ENCODE measurements around the gene IFIT1. TPM values are rescaled to one million over a fixed set of nuclear protein-coding genes. Genes with fewer than 3 reads are reported as not detected.
"Not testable (repeated sequence)": the region's sequence is repeated elsewhere in the genome, so short reads cannot be mapped to it uniquely, and the experiment has no call there.

Gene IFIT1
- total RNA-seq, 4 donors from 2014 or later = 0.72 to 6.2 (median 4.7) TPM

- 53 to 55% methylated on average over 3 of the region's 3 CpGs for WGBS, 2 donors
- H3K4me3 ChIP-seq (ENCODE audit: low read depth, poor library complexity, severe bottlenecking) = no peak overlapping the region
- TF ChIP-seq, protein P1, sequence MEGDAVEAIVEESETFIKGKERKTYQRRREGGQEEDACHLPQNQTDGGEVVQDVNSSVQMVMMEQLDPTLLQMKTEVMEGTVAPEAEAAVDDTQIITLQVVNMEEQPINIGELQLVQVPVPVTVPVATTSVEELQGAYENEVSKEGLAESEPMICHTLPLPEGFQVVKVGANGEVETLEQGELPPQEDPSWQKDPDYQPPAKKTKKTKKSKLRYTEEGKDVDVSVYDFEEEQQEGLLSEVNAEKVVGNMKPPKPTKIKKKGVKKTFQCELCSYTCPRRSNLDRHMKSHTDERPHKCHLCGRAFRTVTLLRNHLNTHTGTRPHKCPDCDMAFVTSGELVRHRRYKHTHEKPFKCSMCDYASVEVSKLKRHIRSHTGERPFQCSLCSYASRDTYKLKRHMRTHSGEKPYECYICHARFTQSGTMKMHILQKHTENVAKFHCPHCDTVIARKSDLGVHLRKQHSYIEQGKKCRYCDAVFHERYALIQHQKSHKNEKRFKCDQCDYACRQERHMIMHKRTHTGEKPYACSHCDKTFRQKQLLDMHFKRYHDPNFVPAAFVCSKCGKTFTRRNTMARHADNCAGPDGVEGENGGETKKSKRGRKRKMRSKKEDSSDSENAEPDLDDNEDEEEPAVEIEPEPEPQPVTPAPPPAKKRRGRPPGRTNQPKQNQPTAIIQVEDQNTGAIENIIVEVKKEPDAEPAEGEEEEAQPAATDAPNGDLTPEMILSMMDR (IDR thresholded peaks at IDR 0.05) = no peak
- no peak for TF ChIP-seq POLR2A (IDR thresholded peaks at IDR 0.05)
- intact Hi-C loops (cut with DNase I; ENCODE audit: low total_unique reads) = no loop called here
- no peak for DNase-seq (ENCODE audit: low spot score in 2 of 2)
Observed at GRCh38 chr10:89431977-89432376, 39.6 kb downstream of the IFIT1 start.

DNA sequence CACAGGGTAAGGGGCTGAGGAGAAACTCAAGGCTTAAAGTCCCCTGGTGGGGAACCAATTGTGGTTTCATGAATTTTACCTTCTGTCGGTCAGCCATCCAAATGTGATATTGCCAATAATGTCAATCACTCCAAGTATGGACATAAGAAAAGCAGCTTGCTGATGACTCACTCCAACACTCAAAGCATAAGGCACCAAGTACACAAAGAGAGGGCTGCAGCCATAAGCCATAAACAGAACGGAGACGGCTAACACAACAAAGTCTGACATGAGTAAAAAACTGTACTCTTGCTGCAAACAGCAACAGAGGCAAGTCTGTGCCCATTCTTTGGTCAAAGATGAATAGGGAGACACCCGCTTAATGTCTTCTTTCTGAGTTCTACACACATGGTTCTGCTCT is 46.1 kb downstream of the IFIT1 start:
- no peak for TF ChIP-seq POLR2A (IDR thresholded peaks at IDR 0.05)
- TF ChIP-seq, protein P1 (IDR thresholded peaks at IDR 0.05) = no peak
- no peak overlapping the region for H3K4me3 ChIP-seq (ENCODE audit: low read depth, poor library complexity, severe bottlenecking)
- 82 to 93% methylated on average over 4 of the region's 4 CpGs for WGBS, 2 donors
- no peak for DNase-seq (ENCODE audit: low spot score in 2 of 2)
- intact Hi-C loops (cut with DNase I; ENCODE audit: low total_unique reads) = no loop called here

DNA sequence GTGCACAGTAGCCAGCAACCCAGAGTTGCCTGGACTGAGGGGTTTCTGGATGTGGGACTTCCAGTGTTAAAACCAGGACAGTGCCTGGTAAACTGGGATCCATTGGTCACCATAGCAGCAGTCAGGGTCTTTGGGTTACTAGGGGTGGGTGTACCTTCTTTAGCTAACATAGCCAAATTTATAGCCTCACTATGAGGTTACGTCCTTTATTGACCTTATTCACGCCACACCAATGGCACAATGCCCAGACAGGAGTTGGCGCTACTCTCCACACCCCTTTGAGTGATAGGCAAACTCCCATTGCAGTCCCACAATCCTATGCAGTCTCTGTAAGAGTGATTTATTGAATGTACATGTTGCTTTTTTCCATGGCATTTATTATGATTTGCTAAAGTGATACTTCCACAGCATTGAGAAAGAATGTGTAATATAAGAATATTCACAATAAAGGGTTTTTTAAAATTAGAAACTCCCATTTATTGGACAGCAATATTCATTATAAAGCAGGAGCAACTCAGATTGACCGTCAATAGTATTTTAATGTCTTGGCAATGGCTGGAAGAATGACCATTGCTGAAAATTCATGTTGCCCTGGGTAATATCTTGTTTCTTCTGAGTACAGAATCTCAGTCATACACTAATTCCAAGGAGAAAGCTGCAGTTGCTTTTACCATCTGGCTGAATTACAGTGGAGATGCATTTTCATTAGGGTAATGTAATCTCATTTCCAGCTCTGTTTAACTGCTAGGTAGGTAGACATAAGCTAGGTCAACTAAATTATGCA is 48.0 kb downstream of the IFIT1 start:
- intact Hi-C loops (cut with DNase I; ENCODE audit: low total_unique reads) = no loop called here
- WGBS, 2 donors = 43 to 84% methylated on average over 4 of the region's 4 CpGs
- no peak overlapping the region for H3K4me3 ChIP-seq (ENCODE audit: low read depth, poor library complexity, severe bottlenecking)
- TF ChIP-seq, protein P1 (IDR thresholded peaks at IDR 0.05) = no peak
- no peak for TF ChIP-seq POLR2A (IDR thresholded peaks at IDR 0.05)
- DNase-seq (ENCODE audit: low spot score in 2 of 2) = no peak

GRCh38 chr10:89442289-89442688 is 49.9 kb downstream of the IFIT1 start:
- intact Hi-C loops (cut with DNase I; ENCODE audit: low total_unique reads) = no loop called here
- no peak for TF ChIP-seq POLR2A (IDR thresholded peaks at IDR 0.05)
- TF ChIP-seq, protein P1 (IDR thresholded peaks at IDR 0.05) = no peak
- WGBS, 2 donors = 73 to 85% methylated on average over 1 of the region's 1 CpG
- H3K4me3 ChIP-seq (ENCODE audit: low read depth, poor library complexity, severe bottlenecking) = no peak overlapping the region
- DNase-seq (ENCODE audit: low spot score in 2 of 2) = no peak

GRCh38 chr10:89444819-89445218 is 52.4 kb downstream of the IFIT1 start:
- WGBS, 2 donors = 97 to 100% methylated on average over 7 of the region's 7 CpGs
- DNase-seq (ENCODE audit: low spot score in 2 of 2); H3K4me3 ChIP-seq (ENCODE audit: low read depth, poor library complexity, severe bottlenecking); intact Hi-C loops (cut with DNase I; ENCODE audit: low total_unique reads): not testable (repeated sequence)

- WGBS, 2 donors = 89% methylated on average over 2 of the region's 2 CpGs
- no peak overlapping the region for H3K4me3 ChIP-seq (ENCODE audit: low read depth, poor library complexity, severe bottlenecking)
- no peak for DNase-seq (ENCODE audit: low spot score in 2 of 2)
- TF ChIP-seq POLR2A (IDR thresholded peaks at IDR 0.05) = no peak
- TF ChIP-seq, protein P1 (IDR thresholded peaks at IDR 0.05) = no peak
- intact Hi-C loops (cut with DNase I; ENCODE audit: low total_unique reads) = no loop called here
Observed at GRCh38 chr10:89450901-89451300, 58.5 kb downstream of the IFIT1 start.

Data from lower leg skin (tissue), 4 donors.